K562 (cell line): ENCODE measurements around the gene TCOF1. TPM values are rescaled to one million over a fixed set of nuclear protein-coding genes. Genes with fewer than 3 reads are reported as not detected.

ENCODE experiments used
- C11orf30 ChIP-seq: fragments of 450-650 bp; IDR thresholded peaks from 2 replicates; pipeline ENCODE4 v1.6.1; 2016; ENCODE audit warnings: low read depth, mild to moderate bottlenecking
- FOSL1 ChIP-seq: fragments of 200-800 bp; sonication (Bioruptor generic); conservative IDR thresholded peaks from 2 replicates; pipeline ENCODE4 v1.6.1; 2016; ENCODE audit warnings: missing genetic modification characterization, missing compliant biosample characterization
- FOXP4 ChIP-seq: sonication (generic); formaldehyde crosslinking; IDR thresholded peaks from 2 replicates; pipeline ENCODE4 v1.8.0; 2022; ENCODE audit warnings: mild to moderate bottlenecking, missing genetic modification reagents, borderline replicate concordance
- HLTF ChIP-seq: fragments of 450-650 bp; IDR thresholded peaks from 2 replicates; pipeline ENCODE4 v1.6.1; 2016
- MTA2 ChIP-seq: fragments of 450-650 bp; IDR thresholded peaks from 2 replicates; pipeline ENCODE4 v1.6.1; 2016; ENCODE audit warnings: low read depth
- MYNN ChIP-seq, 2 experiments: sonication (generic); formaldehyde crosslinking in 1 of 2; IDR thresholded peaks; 2 replicates each; pipeline versions ENCODE4 v1.5.0 to v1.6.1; 2016 to 2020; ENCODE audit warnings: antibody characterized with exemption in 1 of 2, missing genetic modification reagents in 1 of 2
- PCBP2 ChIP-seq: fragments of 200-400 bp; formaldehyde crosslinking; IDR thresholded peaks from 2 replicates; pipeline ENCODE4 v1.6.1; 2018; ENCODE audit warnings: low read length, low read depth, mild to moderate bottlenecking, moderate library complexity; ENCODE audit not compliant: poor library complexity, severe bottlenecking
- PHB ChIP-seq: fragments of 250-450 bp; sonication (Bioruptor Pico); IDR thresholded peaks from 2 replicates; pipeline ENCODE4 v1.5.0; 2021
- POU5F1 ChIP-seq: fragments of 150-350 bp; IDR thresholded peaks from 2 replicates; pipeline ENCODE4 v1.6.1; 2014; ENCODE audit warnings: borderline replicate concordance, low read length, low read depth, mild to moderate bottlenecking; ENCODE audit not compliant: partially characterized antibody
- PURB ChIP-seq: sonication (generic); formaldehyde crosslinking; IDR thresholded peaks from 2 replicates; pipeline ENCODE4 v1.9.0; 2021; ENCODE audit warnings: low read depth, mild to moderate bottlenecking, missing genetic modification reagents
- RHOXF2B ChIP-seq: fragments of 250-450 bp; sonication (Bioruptor Pico); conservative IDR thresholded peaks from 2 replicates; pipeline ENCODE4 v1.5.1; 2021
- RUNX1 ChIP-seq: sonication (generic); IDR thresholded peaks from 2 replicates; pipeline ENCODE4 v1.6.1; 2016; ENCODE audit warnings: antibody characterized with exemption, low read depth
- SRSF9 ChIP-seq: fragments of 200-400 bp; formaldehyde crosslinking; IDR thresholded peaks from 2 replicates; pipeline ENCODE4 v1.6.1; 2017; ENCODE audit warnings: low read depth, low read length, borderline replicate concordance
- STAG1 ChIP-seq: sonication (generic); formaldehyde crosslinking; IDR thresholded peaks from 2 replicates; pipeline ENCODE4 v1.5.0; 2020; ENCODE audit warnings: missing genetic modification reagents, borderline replicate concordance
- STAT6 ChIP-seq: sonication (generic); formaldehyde crosslinking; IDR thresholded peaks from 2 replicates; pipeline ENCODE4 v1.8.1; 2023; ENCODE audit warnings: mild to moderate bottlenecking, missing genetic modification reagents
- TCF7L2 ChIP-seq: fragments of 150-350 bp; IDR thresholded peaks from 2 replicates; pipeline ENCODE4 v1.6.1; 2016; ENCODE audit warnings: low read depth, mild to moderate bottlenecking, low read length, moderate library complexity
- TCFL5 ChIP-seq: fragments of 250-450 bp; sonication (Bioruptor Pico); conservative IDR thresholded peaks from 2 replicates; pipeline ENCODE4 v1.6.1; 2021; ENCODE audit warnings: mild to moderate bottlenecking, moderate library complexity, matching md5 sums
- TFAM ChIP-seq: fragments of 250-450 bp; sonication (Bioruptor Pico); conservative IDR thresholded peaks from 2 replicates; pipeline ENCODE4 v1.5.0; 2021; ENCODE audit warnings: mild to moderate bottlenecking, moderate library complexity
- YY1 ChIP-seq, 3 experiments: IDR thresholded peaks; 2 replicates each; pipeline ENCODE4 v1.6.1; 2011; ENCODE audit warnings: low read length in 2 of 3, mild to moderate bottlenecking in 2 of 3, moderate library complexity in 2 of 3, borderline replicate concordance in 1 of 3, control low read depth in 1 of 3, low read depth in 1 of 3; ENCODE audit not compliant: insufficient read depth in 3 of 3, insufficient replicate concordance in 2 of 3, control insufficient read depth in 1 of 3, insufficient read length in 1 of 3; ENCODE audit errors: extremely low read depth in 1 of 3
- ZC3H4 ChIP-seq: sonication (generic); formaldehyde crosslinking; IDR thresholded peaks from 2 replicates; pipeline ENCODE4 v1.9.0; 2021; ENCODE audit warnings: missing genetic modification reagents, borderline replicate concordance
- ZNF184 ChIP-seq: sonication (generic); formaldehyde crosslinking; IDR thresholded peaks from 2 replicates; pipeline ENCODE4 v1.5.0; 2020; ENCODE audit warnings: missing genetic modification reagents
- ZNF445 ChIP-seq: fragments of 250-450 bp; sonication (Bioruptor Pico); IDR thresholded peaks from 2 replicates; pipeline ENCODE4 v1.4.0; 2020; ENCODE audit warnings: low read depth, mild to moderate bottlenecking, moderate library complexity
- ZNF507 ChIP-seq: conservative IDR thresholded peaks from 2 replicates; pipeline ENCODE4 v1.6.1; 2017; ENCODE audit warnings: missing genetic modification characterization, missing compliant biosample characterization
- ZNF696 ChIP-seq: fragments of 250-450 bp; sonication (Bioruptor Pico); conservative IDR thresholded peaks from 2 replicates; pipeline ENCODE4 v1.4.0; 2020; ENCODE audit warnings: mild to moderate bottlenecking, moderate library complexity
- polyA plus RNA-seq, 8 experiments: library from polyadenylated mRNA; depleted of rRNA in 4 of 8; stranded (reverse) in 5 of 8; unstranded in 3 of 8; fragments of >200 nt; fragmentation: Nextera tagmentation in 2 of 8; fragmentation: Illumina TruSeq in 1 of 8; extraction: Ambion mirVana in 2 of 8; extraction: Trizol in 1 of 8; gene quantifications; 2 replicates each; pipeline versions ENCODE4 v1.2.1 to v1.2.3, GENCODE V29; 2011 to 2014; ENCODE audit warnings: inconsistent platforms in 1 of 8, missing spikeins in 1 of 8
- total RNA-seq, 7 experiments: library from RNA; depleted of rRNA in 6 of 7; stranded (reverse); fragments of >200 nt in 6 of 7; fragmentation: Illumina TruSeq in 2 of 7; extraction: Trizol in 2 of 7; gene quantifications; 2 replicates each; pipeline versions ENCODE4 v1.2.1 to v1.2.3, GENCODE V29; 2011 to 2021; ENCODE audit warnings: low replicate concordance in 1 of 7

The TCOF1 gene
- total and polyA plus RNA-seq, 9 of the 15 experiments (the other 6 are each of a cell fraction or from before 2014, with no cell fraction given): 9.8 to 134 (median 61.7) TPM

GRCh38 chr5:150357326-150358260, at the start of gene TCOF1 (continued):
- TF ChIP-seq ZNF184 (CRISPR knock-in tag) (no peak), RUNX1 (no peak), C11orf30 (no peak), ZC3H4 (CRISPR knock-in tag) (no peak), MTA2 (no peak), TFAM (CRISPR knock-in tag) (no peak), PCBP2 (no peak), PHB (CRISPR knock-in tag) (no peak), TCF7L2 (no peak), SRSF9 (no peak), FOSL1 (no peak), MYNN (IDR thresholded peaks at IDR 0.05) (no peak), MYNN (CRISPR knock-in tag; IDR thresholded peaks at IDR 0.05) (no peak), HLTF (no peak), RHOXF2B (CRISPR knock-in tag) (no peak), YY1 (IDR thresholded peaks at IDR 0.05; ENCODE audit: borderline replicate concordance in 1 of 3, control insufficient read depth in 1 of 3, extremely low read depth in 1 of 3, insufficient read depth in 3 of 3, insufficient read length in 1 of 3, insufficient replicate concordance in 2 of 3, low read depth in 1 of 3, low read length in 2 of 3) (peak in 2 of 3 experiments; percentile 62 to 76), TCFL5 (CRISPR knock-in tag) (no peak), ZNF696 (CRISPR knock-in tag) (no peak), FOXP4 (CRISPR knock-in tag) (no peak), ZNF445 (CRISPR knock-in tag) (no peak), POU5F1 (no peak), STAT6 (CRISPR knock-in tag) (no peak), PURB (CRISPR knock-in tag) (no peak), STAG1 (CRISPR knock-in tag) (0 out of 2 replicates have a peak, but pooled peaks have one; percentile 30), ZNF507 (tag) (no peak)
